A549 treated with Hydrocortisone at 1 μM for 4 hours (cell line): ENCODE results near the gene CHRNG. TPM values are rescaled to one million over a fixed set of nuclear protein-coding genes. Genes with fewer than 3 reads are reported as not detected.

ENCODE experiments used
- total RNA-seq: library from RNA; stranded (reverse); fragments of 200-300 nt; extraction: Qiagen RNA extraction; gene quantifications from 5 replicates; pipeline ENCODE4 v1.2.3, GENCODE V29; 2022

The CHRNG gene, protein sequence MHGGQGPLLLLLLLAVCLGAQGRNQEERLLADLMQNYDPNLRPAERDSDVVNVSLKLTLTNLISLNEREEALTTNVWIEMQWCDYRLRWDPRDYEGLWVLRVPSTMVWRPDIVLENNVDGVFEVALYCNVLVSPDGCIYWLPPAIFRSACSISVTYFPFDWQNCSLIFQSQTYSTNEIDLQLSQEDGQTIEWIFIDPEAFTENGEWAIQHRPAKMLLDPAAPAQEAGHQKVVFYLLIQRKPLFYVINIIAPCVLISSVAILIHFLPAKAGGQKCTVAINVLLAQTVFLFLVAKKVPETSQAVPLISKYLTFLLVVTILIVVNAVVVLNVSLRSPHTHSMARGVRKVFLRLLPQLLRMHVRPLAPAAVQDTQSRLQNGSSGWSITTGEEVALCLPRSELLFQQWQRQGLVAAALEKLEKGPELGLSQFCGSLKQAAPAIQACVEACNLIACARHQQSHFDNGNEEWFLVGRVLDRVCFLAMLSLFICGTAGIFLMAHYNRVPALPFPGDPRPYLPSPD
- not detected in 5 replicates for total RNA-seq

DNA sequence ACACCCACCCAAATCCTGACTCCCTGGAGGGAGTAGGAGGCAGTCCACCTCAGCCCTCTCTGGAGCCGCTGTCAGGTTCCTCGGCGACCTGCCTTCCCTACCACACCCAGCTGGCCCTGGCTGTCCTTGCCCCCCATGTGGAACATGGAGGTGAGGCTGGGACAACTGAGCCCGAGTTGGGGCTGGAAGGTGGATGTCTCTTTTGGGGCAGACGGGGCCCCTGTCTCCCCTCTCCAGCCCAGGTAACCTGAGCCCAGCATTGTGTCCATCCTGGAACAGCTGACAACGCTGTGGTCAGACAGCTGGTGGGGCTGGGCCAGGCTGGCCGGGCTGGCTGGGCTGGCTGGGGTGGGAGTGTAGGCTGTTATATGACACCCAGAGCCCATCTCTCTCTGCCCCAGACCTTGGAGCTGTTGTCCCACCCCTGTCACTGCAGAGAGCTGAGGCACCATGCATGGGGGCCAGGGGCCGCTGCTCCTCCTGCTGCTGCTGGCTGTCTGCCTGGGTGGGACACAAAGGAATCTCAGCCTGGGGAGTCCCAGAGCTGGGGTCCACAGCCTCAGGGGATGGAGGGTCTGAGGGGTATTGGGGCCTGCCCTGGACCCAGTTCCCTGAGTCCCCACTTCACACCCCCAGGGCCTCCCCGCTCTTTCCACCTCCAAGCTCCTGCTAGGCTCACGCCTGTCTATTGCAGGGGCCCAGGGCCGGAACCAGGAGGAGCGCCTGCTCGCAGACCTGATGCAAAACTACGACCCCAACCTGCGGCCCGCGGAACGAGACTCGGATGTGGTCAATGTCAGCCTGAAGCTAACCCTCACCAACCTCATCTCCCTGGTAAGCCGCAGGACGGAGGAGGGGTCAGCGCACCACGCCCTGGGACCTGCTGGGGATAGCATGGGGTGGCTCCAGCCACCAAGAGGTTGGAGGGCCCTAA lies at the start of gene CHRNG:
Gene CHRNG (plus strand): TSS at position 395 of the 934 bp plus-strand sequence. CDS start 56 bp downstream, at position 451.

DNA sequence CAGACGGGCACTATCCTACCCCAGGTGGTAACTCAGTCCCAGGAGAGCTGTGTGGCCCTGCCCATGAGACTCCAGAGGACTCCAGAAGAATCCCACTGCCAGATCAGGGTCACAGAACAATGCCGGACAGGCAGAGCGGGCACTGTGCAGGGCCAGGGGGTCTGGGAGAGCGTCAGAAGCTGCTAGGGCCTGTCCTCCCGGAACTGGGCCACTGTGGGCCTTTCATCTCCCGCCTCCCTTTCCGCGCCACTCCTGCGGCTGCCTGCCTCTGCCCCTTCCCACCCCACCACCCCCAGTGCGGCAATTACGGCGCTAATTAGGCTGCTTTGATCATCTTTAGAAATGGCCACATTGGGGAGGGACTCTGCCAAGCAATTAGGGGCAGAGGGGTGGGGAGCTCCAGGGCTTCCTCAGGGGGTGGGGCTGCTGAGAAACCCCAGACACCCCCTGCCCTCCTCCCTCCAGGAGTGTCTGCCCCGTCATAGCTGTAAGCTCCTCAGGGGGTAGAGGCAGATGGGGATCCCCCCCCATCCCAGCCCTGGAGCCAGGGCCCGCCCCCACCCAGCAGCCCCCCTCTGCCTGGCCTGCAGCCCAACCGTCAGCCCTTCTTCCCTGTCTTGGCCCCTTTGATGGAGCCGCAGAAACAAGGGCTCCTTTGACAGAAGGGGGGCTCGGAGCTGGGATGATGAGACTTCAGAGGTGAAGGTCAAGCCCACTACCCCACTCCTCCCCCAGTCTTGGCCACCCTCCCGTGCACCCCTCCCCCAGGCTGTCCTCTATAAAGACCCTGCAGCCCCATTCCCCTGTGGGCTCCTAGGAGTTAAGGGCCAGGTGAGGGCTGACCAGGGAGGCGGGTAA lies 19.7 kb upstream of the CHRNG start, which contains the start of gene PRSS56:
Gene PRSS56 (plus strand): TSS at position 808 of the 858 bp plus-strand sequence. CDS start 211 bp downstream, outside the sequence.

DNA sequence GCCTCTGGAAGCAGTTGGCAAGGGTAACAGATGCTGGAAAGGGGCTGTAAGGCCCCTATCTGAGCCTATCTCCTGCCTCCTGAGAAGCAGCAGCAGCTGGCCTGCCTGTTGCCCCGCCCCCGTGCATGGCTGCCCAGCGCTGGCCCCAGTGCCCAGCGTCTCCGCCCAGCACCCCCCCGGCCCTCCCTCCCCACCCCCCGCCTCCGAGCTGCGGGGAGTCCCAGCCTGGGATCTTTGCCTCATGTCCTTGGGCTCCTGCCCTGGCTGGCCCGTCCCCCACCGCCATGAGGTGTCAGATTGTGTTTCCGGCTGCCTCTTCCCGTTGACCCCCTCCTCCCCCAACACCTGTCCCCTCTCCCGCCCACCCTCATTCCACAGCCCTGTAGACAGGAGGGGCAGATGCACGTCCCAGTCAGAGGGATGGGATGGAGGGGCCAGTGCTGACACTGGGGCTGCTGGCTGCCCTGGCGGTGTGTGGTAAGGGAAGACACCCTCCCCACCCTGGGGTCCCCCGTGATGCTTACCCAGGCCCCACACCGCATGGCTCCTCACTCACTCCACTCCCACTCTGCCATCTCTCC lies 13.6 kb upstream of the CHRNG start, which contains the start of gene CHRND:
Gene CHRND (plus strand): TSS at position 370 of the 581 bp plus-strand sequence. CDS start 56 bp downstream, at position 426.

DNA sequence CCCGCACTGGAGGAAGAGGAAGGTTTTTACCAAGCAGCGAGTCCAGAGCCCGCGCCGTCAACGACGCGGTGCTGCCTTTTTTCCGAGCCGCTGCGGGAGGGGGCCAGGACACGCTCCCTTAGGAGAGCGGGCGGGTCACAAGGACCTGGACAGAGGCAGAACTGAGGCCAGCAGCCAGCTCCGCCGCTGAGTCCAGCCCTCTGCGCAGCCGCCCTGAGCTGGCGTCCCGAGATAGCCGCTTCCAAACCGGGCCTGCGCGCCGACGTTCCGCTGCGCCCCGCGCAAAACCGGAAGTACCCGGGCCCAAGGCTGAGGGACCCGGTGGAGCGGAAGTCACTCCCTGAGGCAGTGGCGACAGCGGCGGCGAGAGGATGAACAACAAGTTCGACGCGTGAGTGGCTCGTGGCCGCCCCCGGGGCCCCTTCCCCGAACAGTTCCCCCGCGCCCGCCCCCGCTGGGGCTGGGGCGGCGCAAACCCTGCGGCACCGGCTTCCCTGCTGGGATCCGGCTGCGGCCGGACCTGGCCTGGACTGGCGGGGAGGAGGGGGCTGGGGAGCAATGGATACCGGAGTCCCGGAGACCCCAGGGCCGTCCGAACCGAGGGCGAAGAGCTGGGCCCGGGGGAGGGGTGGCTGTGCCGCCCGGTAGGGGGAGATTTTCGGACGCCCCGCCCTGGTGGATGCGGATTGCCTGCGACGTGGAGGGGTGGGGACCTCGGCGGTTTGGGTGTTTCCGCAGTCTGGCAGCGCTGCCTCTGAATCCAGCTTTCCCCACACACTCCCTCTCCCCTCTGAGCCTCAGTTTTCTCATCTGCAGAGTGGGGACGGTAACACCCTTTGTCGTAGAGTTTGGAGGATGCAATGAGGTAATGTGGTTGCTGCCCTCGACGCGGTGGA lies 11.1 kb downstream of the CHRNG start, which contains the start of the genes EIF4E2 and TIGD1:
Gene EIF4E2 (plus strand): TSS at position 336 of the 896 bp plus-strand sequence. CDS start 36 bp downstream, at position 372.
Gene TIGD1 (minus strand): TSS at position 204 of the 896 bp plus-strand sequence. CDS start 675 bp downstream, outside the sequence.

Other genes with a start within 250 kb of the CHRNG start
- gene ALPP, start 160.9 kb upstream of the CHRNG start, total RNA-seq, result 9.3 to 13.2 TPM (median 12.1 TPM) in 5 replicates
- gene ALPG, start 132.8 kb upstream of the CHRNG start, total RNA-seq, result 0.31 to 0.38 TPM (median 0.36 TPM) in 5 replicates
- 0.05 TPM in 2 of 5 replicates, not detected in the others for gene ALPI, start 83.5 kb upstream of the CHRNG start, total RNA-seq
- 0.09 to 0.37 TPM (median 0.15 TPM) in 5 replicates for gene ECEL1, start 51.9 kb upstream of the CHRNG start, total RNA-seq
- gene PRSS56, start 19.3 kb upstream of the CHRNG start, total RNA-seq, result 0.06 to 0.18 TPM (median 0.15 TPM) in 5 replicates
- not detected in 5 replicates for gene CHRND, start 13.5 kb upstream of the CHRNG start, total RNA-seq
- 3.4 to 5.6 TPM (median 4.6 TPM) in 5 replicates for gene TIGD1, start 10.9 kb downstream of the CHRNG start, total RNA-seq
- gene EIF4E2, start 11.0 kb downstream of the CHRNG start, total RNA-seq, result 82.3 to 175 TPM (median 87.7 TPM) in 5 replicates
- 3.3 to 5.0 TPM (median 4.3 TPM) in 5 replicates for gene EFHD1, start 93.9 kb downstream of the CHRNG start, total RNA-seq
- 24.9 to 36.9 TPM (median 26.2 TPM) in 5 replicates for gene GIGYF2, start 157.6 kb downstream of the CHRNG start, total RNA-seq
- gene KCNJ13, start 236.9 kb downstream of the CHRNG start, total RNA-seq, result not detected in 5 replicates